A549 treated with ZK216348 at 1 μM for 4 hours (cell line): ENCODE measurements around the gene YPEL3. TPM values are rescaled to one million over a fixed set of nuclear protein-coding genes. Genes with fewer than 3 reads are reported as not detected.

Experiments used
- total RNA-seq: library from RNA; stranded (reverse); fragments of 200-300 nt; extraction: Qiagen RNA extraction; gene quantifications from 5 replicates; pipeline ENCODE4 v1.2.3, GENCODE V29; 2022; ENCODE audit warnings: low read depth

Gene YPEL3, protein sequence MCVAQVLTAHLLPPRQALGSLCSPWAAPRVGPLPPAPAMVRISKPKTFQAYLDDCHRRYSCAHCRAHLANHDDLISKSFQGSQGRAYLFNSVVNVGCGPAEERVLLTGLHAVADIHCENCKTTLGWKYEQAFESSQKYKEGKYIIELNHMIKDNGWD
- total RNA-seq: 4.2 to 10.8 TPM (median 8.6 TPM) in 5 replicates

DNA sequence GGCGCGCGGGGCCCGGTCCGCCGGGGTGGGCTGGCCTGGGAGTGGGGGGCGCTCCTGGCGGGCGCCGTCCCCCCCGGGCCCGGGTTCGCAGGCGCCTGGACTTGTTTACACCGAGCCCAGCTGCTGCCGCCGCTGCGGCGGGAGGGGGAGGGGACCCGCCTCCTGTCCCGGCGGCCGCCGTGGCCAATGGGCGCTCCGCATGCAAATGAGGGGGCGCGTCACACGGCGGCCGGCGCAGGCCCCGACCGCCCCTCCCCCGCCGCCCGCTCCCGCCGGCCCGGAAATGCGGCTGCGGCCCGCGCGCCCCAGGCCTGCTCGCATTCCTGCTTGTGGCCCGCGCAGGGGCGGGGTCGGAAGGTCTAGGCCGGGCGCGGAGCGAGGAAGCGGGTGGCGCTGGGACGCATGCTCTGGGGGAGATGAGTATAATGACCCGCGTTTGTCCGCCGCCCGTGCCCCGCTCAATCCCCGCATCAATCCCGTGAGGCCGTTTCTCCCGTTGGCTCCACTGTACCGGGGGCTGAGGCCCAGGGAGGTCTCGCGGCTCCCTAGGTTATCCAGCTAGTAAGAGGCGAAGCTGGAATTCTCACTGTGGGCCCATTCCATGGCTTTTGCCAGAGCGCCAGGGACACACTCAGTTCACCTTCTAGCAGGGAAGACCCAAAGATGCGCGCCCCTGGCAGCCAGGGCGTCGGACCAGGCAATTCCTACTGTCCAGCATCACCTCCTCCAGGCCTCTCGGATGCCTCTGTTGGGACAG, at the start of gene YPEL3:
Gene YPEL3 (minus strand): TSS at position 109 of the 757 bp plus-strand sequence. CDS start 731 bp downstream, outside the sequence.

DNA sequence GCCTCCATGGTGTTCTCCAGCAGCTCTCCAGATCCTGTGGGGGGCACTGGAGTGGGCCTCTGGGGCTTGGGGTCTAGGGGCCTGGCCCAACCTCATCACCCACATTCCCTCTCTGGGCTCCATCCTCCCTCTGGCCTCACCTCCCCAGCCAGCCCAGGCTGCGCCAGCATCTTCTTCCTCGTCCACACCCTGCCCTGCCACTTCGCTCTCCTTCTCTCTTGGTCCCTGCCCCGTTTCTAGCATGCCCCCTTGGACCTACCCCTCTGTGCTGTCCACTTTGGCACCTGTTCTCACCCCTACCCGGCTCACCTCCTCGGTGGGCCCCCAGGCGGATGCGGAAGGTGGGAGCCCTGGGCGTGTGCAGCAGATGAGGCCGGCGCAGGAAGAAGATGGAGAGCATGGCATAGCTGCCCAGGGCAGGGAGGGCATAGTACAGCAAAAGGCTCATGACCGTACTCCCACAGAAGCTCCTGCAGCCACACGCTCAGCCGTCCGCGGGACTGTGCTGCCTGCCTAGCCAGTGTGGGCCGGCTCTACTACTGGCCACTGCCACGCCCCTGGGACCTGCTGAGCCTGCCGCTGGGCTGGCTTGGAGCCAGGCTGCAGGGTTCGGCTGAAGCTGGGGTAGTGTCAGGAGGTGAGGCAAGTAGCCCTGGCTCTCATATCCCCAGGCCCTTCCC, 17.2 kb upstream of the YPEL3 start, which contains the start of gene GDPD3:
Gene GDPD3 (minus strand): TSS at position 507 of the 680 bp plus-strand sequence. CDS start 59 bp downstream, at position 448.

DNA sequence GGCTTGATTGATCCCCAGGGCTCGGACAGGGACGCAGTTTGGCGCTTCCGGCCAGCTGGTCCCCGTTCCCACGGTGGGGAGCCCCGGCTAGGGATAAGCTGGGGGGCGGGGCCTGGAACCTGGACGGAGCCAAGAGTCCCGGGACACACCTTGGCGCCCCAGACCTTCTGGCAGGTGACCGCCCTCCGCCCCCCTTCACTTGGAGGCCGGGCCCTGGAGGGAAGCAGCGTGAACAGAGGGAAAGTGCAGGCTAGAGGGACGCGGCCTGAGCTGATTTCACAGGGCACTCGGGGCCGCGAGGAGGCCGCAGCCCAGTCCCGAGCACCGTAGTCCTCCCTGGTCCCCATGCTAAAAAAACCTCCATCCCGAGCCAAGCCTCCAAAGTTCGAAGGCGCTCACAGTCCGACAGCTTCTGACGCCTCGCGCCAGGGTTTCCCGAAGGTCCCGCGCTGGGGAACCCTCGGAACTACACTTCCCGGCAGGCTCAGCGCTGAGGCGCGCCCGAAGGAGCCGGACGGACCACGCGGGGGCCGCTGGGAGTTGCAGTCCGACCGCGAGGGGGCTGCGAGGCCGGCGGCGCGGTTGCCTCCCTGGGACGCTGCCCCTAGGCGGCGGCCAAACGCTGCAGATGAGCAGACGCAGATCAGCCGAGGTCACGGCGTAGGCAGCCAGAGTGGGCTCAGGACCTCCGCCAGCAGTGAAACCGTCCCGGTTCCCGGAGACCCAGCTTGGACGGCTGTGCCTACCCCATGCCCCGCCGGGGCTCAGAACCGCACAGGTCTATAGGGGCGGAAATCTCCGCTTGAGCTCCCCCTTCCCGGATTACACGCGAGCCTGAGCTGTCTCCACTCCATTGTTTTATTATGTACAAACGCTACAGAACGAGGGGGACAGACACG, 4.3 kb downstream of the YPEL3 start, which contains the start of gene TBX6:
Gene TBX6 (minus strand): TSS at position 451 of the 899 bp plus-strand sequence. CDS start 731 bp downstream, outside the sequence.

DNA sequence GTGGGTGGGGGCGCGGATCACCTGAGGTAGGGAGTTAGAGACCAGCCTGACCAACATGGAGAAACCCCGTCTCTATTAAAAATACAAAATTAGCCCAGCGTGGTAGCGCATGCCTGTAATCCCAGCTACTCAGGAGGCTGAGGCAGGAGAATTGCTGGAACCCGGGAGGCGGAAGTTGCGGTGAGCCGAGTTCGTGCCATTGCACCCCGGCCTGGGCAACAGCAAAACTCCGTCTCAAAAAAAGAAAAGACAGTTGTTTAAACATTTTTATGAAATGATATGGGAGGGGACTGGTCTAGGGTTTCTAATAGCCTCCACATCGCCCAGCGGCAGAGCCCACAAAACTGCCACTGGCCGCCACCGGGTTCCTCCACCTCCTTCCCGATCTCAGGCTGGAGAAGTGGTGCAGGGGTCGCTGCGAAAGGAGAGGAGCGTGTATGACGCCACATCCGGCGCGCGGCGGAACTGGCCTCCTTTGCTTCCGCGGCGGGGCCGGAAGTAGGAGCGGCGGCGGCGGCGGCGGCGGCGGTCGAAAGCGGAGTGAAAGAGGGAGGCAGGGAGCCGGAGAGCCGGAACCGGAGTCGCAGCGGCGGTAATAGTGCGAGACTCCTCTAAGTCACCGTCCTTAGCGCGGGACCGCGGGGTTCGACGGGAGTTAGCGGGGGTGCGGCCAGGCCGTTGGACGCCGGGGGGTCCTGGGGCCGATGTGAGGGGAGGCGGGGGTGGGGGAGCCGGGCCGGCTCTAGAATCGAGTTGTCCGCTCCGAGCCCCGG, 20.3 kb downstream of the YPEL3 start, which contains the start of gene PPP4C:
Gene PPP4C (plus strand): TSS at position 492 of the 773 bp plus-strand sequence. CDS start 384 bp downstream, outside the sequence.

DNA sequence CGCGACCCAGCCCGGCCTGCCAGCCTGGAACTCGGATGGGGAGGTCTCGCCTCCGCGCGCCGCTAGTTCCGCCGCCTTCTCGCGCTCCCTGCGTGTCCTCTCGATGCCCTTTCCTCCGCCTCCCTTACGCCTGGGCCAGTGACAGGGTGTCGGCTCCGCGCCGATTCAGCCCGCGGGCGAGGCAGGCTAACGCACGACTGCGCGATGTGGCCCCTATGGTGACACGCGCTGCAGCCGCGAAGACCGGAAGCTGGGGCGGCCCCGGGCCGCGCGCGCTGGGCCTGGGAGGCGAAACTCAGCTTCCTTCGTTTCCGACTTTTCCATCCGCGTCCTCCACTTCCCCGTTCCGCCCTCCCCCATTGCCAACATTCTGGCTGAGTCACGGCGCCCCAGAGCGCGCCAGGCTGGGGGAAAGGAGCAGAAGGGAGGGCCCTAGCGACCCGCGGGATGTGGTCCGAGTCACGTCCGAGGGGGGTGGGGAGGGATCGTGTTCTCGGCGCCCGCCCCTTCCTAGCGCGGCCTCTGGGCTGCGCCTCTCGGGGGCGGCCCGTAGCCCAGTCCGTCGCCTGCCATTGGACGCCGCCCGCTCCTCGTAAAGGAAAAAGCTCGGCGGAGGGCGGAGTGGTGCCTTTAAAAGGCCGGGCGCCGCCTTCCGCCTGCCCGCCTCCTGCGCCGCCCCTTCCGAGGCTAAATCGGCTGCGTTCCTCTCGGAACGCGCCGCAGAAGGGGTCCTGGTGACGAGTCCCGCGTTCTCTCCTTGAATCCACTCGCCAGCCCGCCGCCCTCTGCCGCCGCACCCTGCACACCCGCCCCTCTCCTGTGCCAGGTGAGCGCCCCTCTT, 30.7 kb downstream of the YPEL3 start, which contains the start of gene ALDOA:
Gene ALDOA (plus strand): TSS at position 659 of the 841 bp plus-strand sequence. CDS start 1,138 bp downstream, outside the sequence.

Other genes starting within 250 kb of the YPEL3 start
- 47.4 to 106 TPM (median 95.8 TPM) in 5 replicates for gene CDIPT, start 233.0 kb downstream of the YPEL3 start, total RNA-seq
- gene SEZ6L2, start 196.7 kb downstream of the YPEL3 start, total RNA-seq: 11.0 to 24.3 TPM (median 19.9 TPM) in 5 replicates
- gene ASPHD1, start 195.7 kb downstream of the YPEL3 start, total RNA-seq: 12.4 to 27.0 TPM (median 23.7 TPM) in 5 replicates
- gene KCTD13, start 170.0 kb downstream of the YPEL3 start, total RNA-seq: 9.3 to 20.1 TPM (median 15.0 TPM) in 5 replicates
- 72.2 to 98.5 TPM (median 97.9 TPM) in 5 replicates for gene TMEM219, start 134.1 kb downstream of the YPEL3 start, total RNA-seq
- 16.9 to 36.1 TPM (median 34.3 TPM) in 5 replicates for gene TAOK2, start 122.3 kb downstream of the YPEL3 start, total RNA-seq
- 9.6 to 19.0 TPM (median 14.5 TPM) in 5 replicates for gene HIRIP3, start 100.6 kb downstream of the YPEL3 start, total RNA-seq
- 101 to 119 TPM (median 109 TPM) in 5 replicates for gene INO80E, start 100.0 kb downstream of the YPEL3 start, total RNA-seq
- 0.88 to 3.5 TPM (median 2.5 TPM) in 5 replicates for gene DOC2A, start 85.2 kb downstream of the YPEL3 start, total RNA-seq
- not detected in 5 replicates for gene C16orf92, start 73.0 kb downstream of the YPEL3 start, total RNA-seq
- gene TLCD3B, start 64.9 kb downstream of the YPEL3 start, total RNA-seq: 0.26 to 0.56 TPM (median 0.36 TPM) in 4 of 5 replicates, not detected in the other
- 1,377 to 1,871 TPM (median 1,822 TPM) in 5 replicates for gene ALDOA, start 30.5 kb downstream of the YPEL3 start, total RNA-seq
- 99.1 to 153 TPM (median 144 TPM) in 5 replicates for gene PPP4C, start 20.2 kb downstream of the YPEL3 start, total RNA-seq
- 0.20 to 0.50 TPM (median 0.27 TPM) in 5 replicates for gene TBX6, start 4.3 kb downstream of the YPEL3 start, total RNA-seq
- gene GDPD3, start 17.3 kb upstream of the YPEL3 start, total RNA-seq: 1.1 to 2.1 TPM (median 1.6 TPM) in 5 replicates
- gene MAPK3, start 27.0 kb upstream of the YPEL3 start, total RNA-seq: 34.6 to 39.2 TPM (median 36.7 TPM) in 5 replicates
- 2.7 to 5.1 TPM (median 3.0 TPM) in 5 replicates for gene CORO1A, start 87.4 kb upstream of the YPEL3 start, total RNA-seq
- gene BOLA2B, start 97.5 kb upstream of the YPEL3 start, total RNA-seq: 162 to 210 TPM (median 202 TPM) in 5 replicates
- gene SLX1A, start 97.7 kb upstream of the YPEL3 start, total RNA-seq: 6.4 to 29.4 TPM (median 11.8 TPM) in 5 replicates
- 4.1 to 12.4 TPM (median 7.9 TPM) in 5 replicates for gene SULT1A3, start 103.0 kb upstream of the YPEL3 start, total RNA-seq
- 0.62 to 3.6 TPM (median 2.0 TPM) in 5 replicates for gene NPIPB13, start 152.3 kb upstream of the YPEL3 start, total RNA-seq